ENCODE data around the gene ZNF281.

The ZNF281 gene

DNA sequence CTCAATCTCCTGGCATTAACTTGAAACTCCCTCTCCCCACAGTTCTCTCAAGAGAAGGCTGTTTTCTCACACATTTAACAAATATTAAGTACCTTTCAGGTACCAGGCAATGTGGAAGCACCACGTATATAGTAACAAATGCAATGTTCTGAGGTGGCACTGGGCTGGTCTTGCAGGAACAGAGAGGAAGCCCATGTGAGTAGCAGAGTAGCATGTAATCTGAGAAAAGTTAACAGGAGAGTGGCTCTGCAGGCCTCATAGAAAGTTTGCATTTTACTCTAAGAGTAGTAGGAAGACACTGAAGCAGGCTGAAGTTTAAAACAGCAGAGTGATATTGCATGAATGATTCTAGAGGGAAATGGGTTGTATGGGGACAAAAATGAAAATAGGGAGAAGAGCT lies 21.0 kb downstream of the ZNF281 start:
- H3K4me2 ChIP-seq (ENCODE audit: low read length), result no peak overlapping the region
- H3K4me1 ChIP-seq (ENCODE audit: control insufficient read depth, low read length), result peaks cover 49% of the 10 kb centered on the region
- H3K36me3 ChIP-seq (ENCODE audit: control insufficient read depth, low read length), result no peaks in the 10 kb centered on the region
- no peaks in the 10 kb centered on the region for H3K27me3 ChIP-seq (ENCODE audit: control insufficient read depth, low read length)
- H3K27ac ChIP-seq (ENCODE audit: low read depth, low read length), result no peak overlapping the region
- H3F3A ChIP-seq (ENCODE audit: control insufficient read depth, insufficient read depth), result no peaks in the 10 kb centered on the region
- no peaks in the 10 kb centered on the region for H3K9me3 ChIP-seq (ENCODE audit: control insufficient read depth, insufficient read depth, low read length)
- H4K20me1 ChIP-seq (ENCODE audit: control insufficient read depth, insufficient read depth, low read depth, low read length), result no peaks in the 10 kb centered on the region
- TF ChIP-seq, protein P1, sequence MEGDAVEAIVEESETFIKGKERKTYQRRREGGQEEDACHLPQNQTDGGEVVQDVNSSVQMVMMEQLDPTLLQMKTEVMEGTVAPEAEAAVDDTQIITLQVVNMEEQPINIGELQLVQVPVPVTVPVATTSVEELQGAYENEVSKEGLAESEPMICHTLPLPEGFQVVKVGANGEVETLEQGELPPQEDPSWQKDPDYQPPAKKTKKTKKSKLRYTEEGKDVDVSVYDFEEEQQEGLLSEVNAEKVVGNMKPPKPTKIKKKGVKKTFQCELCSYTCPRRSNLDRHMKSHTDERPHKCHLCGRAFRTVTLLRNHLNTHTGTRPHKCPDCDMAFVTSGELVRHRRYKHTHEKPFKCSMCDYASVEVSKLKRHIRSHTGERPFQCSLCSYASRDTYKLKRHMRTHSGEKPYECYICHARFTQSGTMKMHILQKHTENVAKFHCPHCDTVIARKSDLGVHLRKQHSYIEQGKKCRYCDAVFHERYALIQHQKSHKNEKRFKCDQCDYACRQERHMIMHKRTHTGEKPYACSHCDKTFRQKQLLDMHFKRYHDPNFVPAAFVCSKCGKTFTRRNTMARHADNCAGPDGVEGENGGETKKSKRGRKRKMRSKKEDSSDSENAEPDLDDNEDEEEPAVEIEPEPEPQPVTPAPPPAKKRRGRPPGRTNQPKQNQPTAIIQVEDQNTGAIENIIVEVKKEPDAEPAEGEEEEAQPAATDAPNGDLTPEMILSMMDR (IDR thresholded peaks at IDR 0.05; ENCODE audit: low read depth, low read length, poor library complexity, severe bottlenecking), result no peak
- TF ChIP-seq EZH2phosphoT487 (IDR thresholded peaks at IDR 0.05; ENCODE audit: borderline replicate concordance, low read length), result no peak
- H3K79me2 ChIP-seq (ENCODE audit: control insufficient read depth, low read length), result no peaks in the 10 kb centered on the region
- H3K4me3 ChIP-seq (ENCODE audit: low read length), result no peak overlapping the region
- H3K9me2 ChIP-seq (replicated peaks; ENCODE audit: control insufficient read depth, low read length), result no peaks in the 10 kb centered on the region

- H3K36me3 ChIP-seq (ENCODE audit: control insufficient read depth, low read length), result no peaks in the 10 kb centered on the region
- no peaks in the 10 kb centered on the region for H3K27me3 ChIP-seq (ENCODE audit: control insufficient read depth, low read length)
- peaks cover 7% of the 10 kb centered on the region for H3F3A ChIP-seq (ENCODE audit: control insufficient read depth, insufficient read depth)
- no peaks in the 10 kb centered on the region for H4K20me1 ChIP-seq (ENCODE audit: control insufficient read depth, insufficient read depth, low read depth, low read length)
- H3K4me1 ChIP-seq (ENCODE audit: control insufficient read depth, low read length), result peaks cover 55% of the 10 kb centered on the region
- peak overlapping the region; percentile 16; the same call in 1 of the 2 replicates for H3K4me2 ChIP-seq (ENCODE audit: low read length)
- no peaks in the 10 kb centered on the region for H3K9me2 ChIP-seq (replicated peaks; ENCODE audit: control insufficient read depth, low read length)
- H3K4me3 ChIP-seq (ENCODE audit: low read length), result no peak overlapping the region
- H3K79me2 ChIP-seq (ENCODE audit: control insufficient read depth, low read length), result no peaks in the 10 kb centered on the region
- TF ChIP-seq, protein P1 (IDR thresholded peaks at IDR 0.05; ENCODE audit: low read depth, low read length, poor library complexity, severe bottlenecking), result no peak
- TF ChIP-seq EZH2phosphoT487 (IDR thresholded peaks at IDR 0.05; ENCODE audit: borderline replicate concordance, low read length), result no peak
- H3K9me3 ChIP-seq (ENCODE audit: control insufficient read depth, insufficient read depth, low read length), result no peaks in the 10 kb centered on the region
- no peak overlapping the region for H3K27ac ChIP-seq (ENCODE audit: low read depth, low read length)
Measured at GRCh38 chr1:200386416-200386815, 23.4 kb downstream of the ZNF281 start.

DNA sequence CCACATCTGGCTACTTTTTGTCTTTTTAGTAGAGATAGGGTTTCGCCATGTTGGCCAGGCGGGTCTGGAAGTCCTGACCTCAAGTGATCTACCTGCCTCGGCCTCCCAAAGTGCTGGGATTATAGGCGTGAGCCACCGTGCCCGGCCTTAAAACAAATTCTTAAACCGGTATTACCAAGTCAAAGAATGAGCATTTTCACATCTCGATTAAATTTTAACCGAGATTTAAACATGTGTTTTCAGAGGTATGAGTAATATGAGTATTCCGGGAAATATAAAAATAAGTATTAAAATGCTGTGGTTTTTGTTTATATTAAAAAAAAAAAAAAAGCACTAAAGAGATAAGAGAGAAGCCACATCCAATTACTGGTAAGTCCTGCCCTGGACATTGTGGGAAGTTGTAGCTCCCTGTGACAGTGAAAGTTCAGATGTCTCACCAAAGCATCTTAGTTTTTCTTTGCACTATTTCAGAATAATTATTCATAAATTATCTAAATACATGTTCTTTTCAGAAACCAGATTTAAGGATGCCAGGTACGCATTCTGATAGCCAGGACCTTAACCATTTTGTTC lies 24.9 kb downstream of the ZNF281 start:
- Histone ChIP-seq H3F3A (ENCODE audit: control insufficient read depth, insufficient read depth) (peaks cover 13% of the 10 kb centered on the region), H3K27me3 (ENCODE audit: control insufficient read depth, low read length) (no peaks in the 10 kb centered on the region), H3K9me2 (replicated peaks; ENCODE audit: control insufficient read depth, low read length) (no peaks in the 10 kb centered on the region), H3K9me3 (ENCODE audit: control insufficient read depth, insufficient read depth, low read length) (no peaks in the 10 kb centered on the region), H3K4me2 (ENCODE audit: low read length) (peak overlapping the region; percentile 45), H3K4me3 (ENCODE audit: low read length) (peak overlapping the region; percentile 28; the same call in 1 of the 2 replicates), H3K4me1 (ENCODE audit: control insufficient read depth, low read length) (peaks cover 70% of the 10 kb centered on the region), H3K79me2 (ENCODE audit: control insufficient read depth, low read length) (no peaks in the 10 kb centered on the region), H4K20me1 (ENCODE audit: control insufficient read depth, insufficient read depth, low read depth, low read length) (no peaks in the 10 kb centered on the region), H3K36me3 (ENCODE audit: control insufficient read depth, low read length) (no peaks in the 10 kb centered on the region), H3K27ac (ENCODE audit: low read depth, low read length) (no peak overlapping the region)
- no peak for TF ChIP-seq EZH2phosphoT487 (IDR thresholded peaks at IDR 0.05; ENCODE audit: borderline replicate concordance, low read length)
- TF ChIP-seq, protein P1 (IDR thresholded peaks at IDR 0.05; ENCODE audit: low read depth, low read length, poor library complexity, severe bottlenecking), result no peak
